Activated CD8-positive, alpha-beta T cell treated with anti-CD3 and anti-CD28 coated beads for 36 hours (primary cell): ENCODE results near the gene USP17L24. TPM values are rescaled to one million over a fixed set of nuclear protein-coding genes. Genes with fewer than 3 reads are reported as not detected.

Source experiments
- total RNA-seq, 2 experiments: library from RNA; stranded (reverse); gene quantifications; one replicate each; pipeline ENCODE4 v1.2.3, GENCODE V29; 2021

Gene USP17L24
- total RNA-seq, 2 experiments from 2014 or later, result not detected

Other genes starting within 250 kb of the USP17L24 start
- gene FAM90A26, start 154.8 kb upstream of the USP17L24 start, total RNA-seq, result not detected
- not detected for gene USP17L10, start 114.5 kb upstream of the USP17L24 start, total RNA-seq
- not detected for gene USP17L11, start 109.8 kb upstream of the USP17L24 start, total RNA-seq
- not detected for gene USP17L12, start 105.0 kb upstream of the USP17L24 start, total RNA-seq
- gene USP17L13, start 100.3 kb upstream of the USP17L24 start, total RNA-seq, result not detected
- gene USP17L15, start 90.8 kb upstream of the USP17L24 start, total RNA-seq, result not detected
- gene USP17L17, start 81.3 kb upstream of the USP17L24 start, total RNA-seq, result not detected
- gene USP17L18, start 76.5 kb upstream of the USP17L24 start, total RNA-seq, result not detected
- not detected for gene USP17L19, start 71.8 kb upstream of the USP17L24 start, total RNA-seq
- not detected for gene USP17L20, start 67.0 kb upstream of the USP17L24 start, total RNA-seq
- gene USP17L21, start 62.3 kb upstream of the USP17L24 start, total RNA-seq, result not detected
- gene USP17L22, start 57.5 kb upstream of the USP17L24 start, total RNA-seq, result not detected
- gene USP17L25, start 4.7 kb downstream of the USP17L24 start, total RNA-seq, result not detected
- not detected for gene USP17L26, start 9.5 kb downstream of the USP17L24 start, total RNA-seq
- gene USP17L5, start 14.2 kb downstream of the USP17L24 start, total RNA-seq, result not detected
- not detected for gene USP17L27, start 19.0 kb downstream of the USP17L24 start, total RNA-seq
- not detected for gene USP17L28, start 23.7 kb downstream of the USP17L24 start, total RNA-seq
- not detected for gene USP17L29, start 28.5 kb downstream of the USP17L24 start, total RNA-seq
- not detected for gene USP17L30, start 38.0 kb downstream of the USP17L24 start, total RNA-seq
- gene DEFB131A, start 119.2 kb downstream of the USP17L24 start, total RNA-seq, result not detected